CD4-positive, alpha-beta T cell treated with Interleukin-15 for 1 hour (primary cell): ENCODE data around the gene SOX15.
A peak's percentile ranks its signal among the peaks of the same experiment; 100 is the strongest.

Experiments
- DNase-seq: peaks from one replicate; pipeline ENCODE4 v3.0.0-alpha.2; 2020

Gene SOX15

GRCh38 chr17:7556627-7557026 is 33.3 kb downstream of the SOX15 start:
- DNase-seq = no peak

- no peak for DNase-seq
Observed at GRCh38 chr17:7555320-7555948, 34.5 kb downstream of the SOX15 start.

GRCh38 chr17:7553356-7553755 is 36.5 kb downstream of the SOX15 start:
- DNase-seq = no peak

- peak; percentile 59 for DNase-seq
Observed at GRCh38 chr17:7552621-7553051, 37.3 kb downstream of the SOX15 start.

GRCh38 chr17:7551396-7551795 is 38.5 kb downstream of the SOX15 start:
- DNase-seq = no peak

- DNase-seq = no peak
Observed at GRCh38 chr17:7550344-7550743, 39.5 kb downstream of the SOX15 start.

- peak; percentile 48 for DNase-seq
Observed at GRCh38 chr17:7549401-7550055, 40.4 kb downstream of the SOX15 start.

GRCh38 chr17:7548585-7549400 is 41.1 kb downstream of the SOX15 start, which contains the start of gene TNFSF12:
Gene TNFSF12, plus strand, starts transcription at chr17:7549058. Its CDS starts 96 bp downstream, at chr17:7549154.
- DNase-seq = peak; percentile 32

- no peak for DNase-seq
Observed at GRCh38 chr17:7544911-7545310, 45.0 kb downstream of the SOX15 start.

- no peak for DNase-seq
Observed at GRCh38 chr17:7541074-7541621, 48.7 kb downstream of the SOX15 start.

GRCh38 chr17:7538891-7539545 is 50.9 kb downstream of the SOX15 start:
- no peak for DNase-seq
